DND-41 (cell line): Measurements from ENCODE around the gene SHTN1.

Source experiments
- EZH2 ChIP-seq: IDR thresholded peaks from 3 replicates; pipeline ENCODE4 v1.6.1; 2012; ENCODE audit warnings: borderline replicate concordance, low read depth, mild to moderate bottlenecking, moderate library complexity, low read length, inconsistent platforms; ENCODE audit not compliant: severe bottlenecking
- TF ChIP-seq, protein P1 (sequence below): IDR thresholded peaks from 2 replicates; pipeline ENCODE4 v1.5.1; 2012; ENCODE audit warnings: borderline replicate concordance, low read length, moderate library complexity, mild to moderate bottlenecking; ENCODE audit not compliant: poor library complexity, severe bottlenecking; ENCODE audit errors: extremely low read depth

DNA sequence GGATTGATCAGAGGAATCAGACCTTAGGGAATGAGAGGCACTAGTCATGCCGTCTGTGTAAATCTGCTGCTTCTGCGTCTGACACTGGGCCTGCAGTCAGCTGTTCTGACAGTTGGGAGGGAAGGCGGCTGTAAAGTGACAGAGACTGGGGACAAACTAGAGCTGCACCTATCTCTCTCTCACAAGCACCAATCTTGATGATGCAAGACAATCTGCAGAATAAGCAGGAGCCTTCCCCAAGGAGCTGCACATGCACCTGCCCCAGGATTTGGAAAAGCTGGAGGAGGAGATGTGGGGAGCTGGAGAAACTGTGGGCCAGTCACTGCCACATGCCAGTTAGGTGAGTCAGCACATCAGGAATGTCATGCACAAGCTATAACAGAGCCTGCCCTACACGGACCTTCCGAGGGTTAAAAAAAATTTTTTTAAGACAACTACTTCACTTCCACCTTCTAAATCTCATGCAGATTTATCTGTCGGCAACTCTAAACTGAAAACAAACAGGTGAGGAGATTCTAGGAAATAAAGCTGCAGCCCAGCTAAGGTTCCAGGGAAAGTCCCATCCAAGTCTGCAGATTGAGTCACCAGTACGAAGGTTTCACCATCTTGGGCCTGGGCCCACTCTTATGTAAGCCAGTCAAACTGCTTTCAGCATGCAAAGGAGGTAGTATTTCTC, 116.5 kb downstream of the SHTN1 start:
- TF ChIP-seq, protein P1, sequence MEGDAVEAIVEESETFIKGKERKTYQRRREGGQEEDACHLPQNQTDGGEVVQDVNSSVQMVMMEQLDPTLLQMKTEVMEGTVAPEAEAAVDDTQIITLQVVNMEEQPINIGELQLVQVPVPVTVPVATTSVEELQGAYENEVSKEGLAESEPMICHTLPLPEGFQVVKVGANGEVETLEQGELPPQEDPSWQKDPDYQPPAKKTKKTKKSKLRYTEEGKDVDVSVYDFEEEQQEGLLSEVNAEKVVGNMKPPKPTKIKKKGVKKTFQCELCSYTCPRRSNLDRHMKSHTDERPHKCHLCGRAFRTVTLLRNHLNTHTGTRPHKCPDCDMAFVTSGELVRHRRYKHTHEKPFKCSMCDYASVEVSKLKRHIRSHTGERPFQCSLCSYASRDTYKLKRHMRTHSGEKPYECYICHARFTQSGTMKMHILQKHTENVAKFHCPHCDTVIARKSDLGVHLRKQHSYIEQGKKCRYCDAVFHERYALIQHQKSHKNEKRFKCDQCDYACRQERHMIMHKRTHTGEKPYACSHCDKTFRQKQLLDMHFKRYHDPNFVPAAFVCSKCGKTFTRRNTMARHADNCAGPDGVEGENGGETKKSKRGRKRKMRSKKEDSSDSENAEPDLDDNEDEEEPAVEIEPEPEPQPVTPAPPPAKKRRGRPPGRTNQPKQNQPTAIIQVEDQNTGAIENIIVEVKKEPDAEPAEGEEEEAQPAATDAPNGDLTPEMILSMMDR: no peak
- TF ChIP-seq EZH2: no peak
